GM19455 (cell line): ENCODE data around the gene FLT1.

Experiments used
- ATAC-seq: cut with Tn5 transposase; IDR thresholded peaks from one replicate; pipeline ENCODE4 v1.9.1; 2021; ENCODE audit not compliant: unreplicated experiment

Gene FLT1

GRCh38 chr13:28324181-28324789 is 170.6 kb downstream of the FLT1 start:
- no peak for ATAC-seq

GRCh38 chr13:28322256-28322905 is 172.5 kb downstream of the FLT1 start:
- no peak for ATAC-seq

GRCh38 chr13:28321756-28322155 is 173.2 kb downstream of the FLT1 start:
- no peak for ATAC-seq

- no peak for ATAC-seq
Observed at GRCh38 chr13:28320884-28321574, 173.9 kb downstream of the FLT1 start.

GRCh38 chr13:28320209-28320608 is 174.7 kb downstream of the FLT1 start:
- ATAC-seq, result no peak

- no peak for ATAC-seq
Observed at GRCh38 chr13:28319528-28319927, 175.4 kb downstream of the FLT1 start.

- ATAC-seq, result no peak
Observed at GRCh38 chr13:28318496-28318895, 176.4 kb downstream of the FLT1 start.

- ATAC-seq, result no peak
Observed at GRCh38 chr13:28316836-28317235, 178.1 kb downstream of the FLT1 start.

- ATAC-seq, result no peak
Observed at GRCh38 chr13:28316129-28316528, 178.8 kb downstream of the FLT1 start.

GRCh38 chr13:28314879-28315278 is 180.0 kb downstream of the FLT1 start:
- no peak for ATAC-seq

GRCh38 chr13:28313579-28313978 is 181.3 kb downstream of the FLT1 start:
- no peak for ATAC-seq

GRCh38 chr13:28306325-28306724 is 188.6 kb downstream of the FLT1 start:
- ATAC-seq, result no peak

GRCh38 chr13:28301839-28302238 is 193.1 kb downstream of the FLT1 start:
- ATAC-seq, result no peak

GRCh38 chr13:28299916-28300315 is 195.0 kb downstream of the FLT1 start:
- no peak for ATAC-seq

GRCh38 chr13:28297341-28297740 is 197.6 kb downstream of the FLT1 start:
- ATAC-seq, result no peak

GRCh38 chr13:28286263-28286662 is 208.7 kb downstream of the FLT1 start:
- ATAC-seq, result no peak

GRCh38 chr13:28283600-28283999 is 211.3 kb downstream of the FLT1 start:
- ATAC-seq, result no peak

- no peak for ATAC-seq
Observed at GRCh38 chr13:28282451-28282850, 212.5 kb downstream of the FLT1 start.

GRCh38 chr13:28273919-28274318 is 221.0 kb downstream of the FLT1 start:
- ATAC-seq, result no peak

- no peak for ATAC-seq
Observed at GRCh38 chr13:28271056-28271840, 223.7 kb downstream of the FLT1 start.

GRCh38 chr13:28268800-28269223 is 226.1 kb downstream of the FLT1 start:
- peak; percentile 99 for ATAC-seq

- ATAC-seq, result no peak
Observed at GRCh38 chr13:28267497-28267896, 227.4 kb downstream of the FLT1 start.
